Fibroblast of pulmonary artery (primary cell): Measurements from ENCODE around the gene RNF175.

ENCODE experiments used
- DNase-seq: peaks from one replicate; pipeline ENCODE4 v3.0.0-alpha.2; 2010; ENCODE audit warnings: low read depth
- H3K4me3 ChIP-seq: replicated peaks from 2 replicates; pipeline ENCODE4 v1.5.1; 2011; ENCODE audit warnings: low read depth, mild to moderate bottlenecking, control low read depth, low read length, moderate library complexity
- CTCF ChIP-seq: IDR thresholded peaks from 2 replicates; pipeline ENCODE4 v1.5.1; 2011; ENCODE audit warnings: mild to moderate bottlenecking, control low read depth, low read length, inconsistent platforms; ENCODE audit errors: missing control alignments

Gene RNF175

GRCh38 chr4:153733751-153734448 lies 25.9 kb downstream of the RNF175 start:
- no peak for TF ChIP-seq CTCF
- no peak overlapping the region for H3K4me3 ChIP-seq
- no peak for DNase-seq

GRCh38 chr4:153731239-153731638 lies 28.6 kb downstream of the RNF175 start:
- H3K4me3 ChIP-seq, result no peak overlapping the region
- TF ChIP-seq CTCF, result no peak
- peak; percentile 54 for DNase-seq

- no peak for TF ChIP-seq CTCF
- no peak for DNase-seq
- no peak overlapping the region for H3K4me3 ChIP-seq
Observed at GRCh38 chr4:153729895-153730294, 29.9 kb downstream of the RNF175 start.

GRCh38 chr4:153728660-153729059 lies 31.2 kb downstream of the RNF175 start:
- DNase-seq, result no peak
- TF ChIP-seq CTCF, result no peak
- H3K4me3 ChIP-seq, result no peak overlapping the region

GRCh38 chr4:153728151-153728550 lies 31.7 kb downstream of the RNF175 start:
- H3K4me3 ChIP-seq, result no peak overlapping the region
- no peak for DNase-seq
- no peak for TF ChIP-seq CTCF

GRCh38 chr4:153725831-153726154 lies 34.0 kb downstream of the RNF175 start:
- no peak for TF ChIP-seq CTCF
- no peak overlapping the region for H3K4me3 ChIP-seq
- no peak for DNase-seq

- TF ChIP-seq CTCF, result no peak
- no peak overlapping the region for H3K4me3 ChIP-seq
- no peak for DNase-seq
Observed at GRCh38 chr4:153725136-153725830, 34.5 kb downstream of the RNF175 start.
